ENCODE measurements around the gene GORAB. TPM values are rescaled to one million over a fixed set of nuclear protein-coding genes. Genes with fewer than 3 reads are reported as not detected.

The GORAB gene
- total and polyA plus RNA-seq, 10 donors: 10.2 to 21.6 (median 14.0) TPM

GRCh38 chr1:170556917-170557316 lies 25.0 kb downstream of the GORAB start:
- H3K9me3 ChIP-seq: peaks cover 0 to 31% (median 16%) of the 10 kb centered on the region in 8 donors
- no peak for TF ChIP-seq POLR2AphosphoS5 (IDR thresholded peaks at IDR 0.05)
- no peaks in the 10 kb centered on the region for H3K27me3 ChIP-seq (replicated peaks in 1 of 7)
- no peaks in the 10 kb centered on the region for H3K4me1 ChIP-seq
- no peak overlapping the region for H3K4me3 ChIP-seq
- intact Hi-C loops (cut with DNase I; ENCODE audit: low total_unique reads): no loop called here
- no peak overlapping the region for H3K27ac ChIP-seq
- peaks cover 0 to 30% (median 15%) of the 10 kb centered on the region in 6 donors for H3K36me3 ChIP-seq
- DNase-seq: no peak

GRCh38 chr1:170558731-170559130 lies 26.8 kb downstream of the GORAB start:
- DNase-seq: no peak
- peaks cover 0 to 12% (median 4%) of the 10 kb centered on the region in 6 donors for H3K36me3 ChIP-seq
- no peak overlapping the region for H3K27ac ChIP-seq
- TF ChIP-seq CTCF (IDR thresholded peaks at IDR 0.05 in 8 of 11, conservative IDR thresholded peaks at IDR 0.05 in 3 of 11) (no peak), POLR2A (IDR thresholded peaks at IDR 0.05) (no peak), POLR2AphosphoS5 (IDR thresholded peaks at IDR 0.05) (no peak)
- H3K27me3 ChIP-seq (replicated peaks in 1 of 7): no peaks in the 10 kb centered on the region
- H3K9me3 ChIP-seq: peaks cover 0 to 31% (median 16%) of the 10 kb centered on the region in 8 donors
- intact Hi-C loops (cut with DNase I; ENCODE audit: low total_unique reads): no loop called here
- 90 to 94% (median 93%) methylated on average over 5 of the region's 5 CpGs for WGBS, 5 donors
- H3K4me3 ChIP-seq: no peak overlapping the region
- peaks cover 0 to 16% (median 9%) of the 10 kb centered on the region in 6 donors for H3K4me1 ChIP-seq

- WGBS, 5 donors: 86 to 99% (median 95%) methylated on average over 2 of the region's 2 CpGs
- H3K4me1 ChIP-seq: peaks cover 0 to 19% (median 10%) of the 10 kb centered on the region in 6 donors
- TF ChIP-seq CTCF (IDR thresholded peaks at IDR 0.05 in 8 of 11, conservative IDR thresholded peaks at IDR 0.05 in 3 of 11) (no peak), POLR2A (IDR thresholded peaks at IDR 0.05) (no peak), POLR2AphosphoS5 (IDR thresholded peaks at IDR 0.05) (no peak)
- H3K9me3 ChIP-seq: peaks cover 0 to 31% (median 16%) of the 10 kb centered on the region in 8 donors
- intact Hi-C loops (cut with DNase I; ENCODE audit: low total_unique reads): no loop called here
- no peaks in the 10 kb centered on the region for H3K27me3 ChIP-seq (replicated peaks in 1 of 7)
- no peak overlapping the region for H3K4me3 ChIP-seq
- DNase-seq: no peak
- peaks cover 0 to 8% (median under 1%) of the 10 kb centered on the region in 6 donors for H3K36me3 ChIP-seq
- H3K27ac ChIP-seq: no peak overlapping the region
Observed at GRCh38 chr1:170559166-170559565, 27.2 kb downstream of the GORAB start.

GRCh38 chr1:170560681-170561285 lies 28.8 kb downstream of the GORAB start:
- TF ChIP-seq POLR2AphosphoS5 (IDR thresholded peaks at IDR 0.05) (no peak), POLR2A (IDR thresholded peaks at IDR 0.05) (no peak), CTCF (IDR thresholded peaks at IDR 0.05 in 8 of 11, conservative IDR thresholded peaks at IDR 0.05 in 3 of 11) (no peak)
- Histone ChIP-seq H3K36me3 (no peaks in the 10 kb centered on the region), H3K4me1 (peaks cover 0 to 25% (median 12%) of the 10 kb centered on the region in 6 donors), H3K27me3 (replicated peaks in 1 of 7) (no peaks in the 10 kb centered on the region), H3K9me3 (peaks cover 0 to 31% (median 16%) of the 10 kb centered on the region in 8 donors), H3K27ac (no peak overlapping the region), H3K4me3 (no peak overlapping the region)
- WGBS, 5 donors: 73 to 95% (median 86%) methylated on average over 4 of the region's 4 CpGs
- intact Hi-C loops (cut with DNase I; ENCODE audit: low total_unique reads): no loop called here
- no peak for DNase-seq
